GM18858 (cell line): Measurements from ENCODE around the gene DAAM1.
A peak's percentile ranks its signal among the peaks of the same experiment; 100 is the strongest.

Experiments used
- ATAC-seq: cut with Tn5 transposase; IDR thresholded peaks from one replicate; pipeline ENCODE4 v1.9.1; 2021; ENCODE audit not compliant: unreplicated experiment

DAAM1 gene

GRCh38 chr14:59358784-59359183, 170.3 kb downstream of the DAAM1 start:
- no peak for ATAC-seq

- ATAC-seq: no peak
Measured at GRCh38 chr14:59359431-59360124, 171.1 kb downstream of the DAAM1 start.

GRCh38 chr14:59360233-59360632, 171.8 kb downstream of the DAAM1 start:
- no peak for ATAC-seq

GRCh38 chr14:59360923-59361794, 172.7 kb downstream of the DAAM1 start:
- no peak for ATAC-seq

GRCh38 chr14:59362513-59362912, 174.0 kb downstream of the DAAM1 start:
- no peak for ATAC-seq

GRCh38 chr14:59363531-59364226, 175.2 kb downstream of the DAAM1 start:
- ATAC-seq: no peak

GRCh38 chr14:59370158-59370742, 181.8 kb downstream of the DAAM1 start:
- ATAC-seq: no peak

GRCh38 chr14:59371771-59372170, 183.3 kb downstream of the DAAM1 start:
- ATAC-seq: no peak

GRCh38 chr14:59374048-59374447, 185.6 kb downstream of the DAAM1 start:
- ATAC-seq: no peak

GRCh38 chr14:59376686-59377085, 188.2 kb downstream of the DAAM1 start:
- peak; percentile 68 for ATAC-seq

GRCh38 chr14:59377491-59377890, 189.0 kb downstream of the DAAM1 start:
- ATAC-seq: no peak

- no peak for ATAC-seq
Measured at GRCh38 chr14:59377991-59378601, 189.6 kb downstream of the DAAM1 start.

- ATAC-seq: no peak
Measured at GRCh38 chr14:59389936-59390335, 201.5 kb downstream of the DAAM1 start.

- ATAC-seq: no peak
Measured at GRCh38 chr14:59391388-59391787, 202.9 kb downstream of the DAAM1 start.

- no peak for ATAC-seq
Measured at GRCh38 chr14:59394268-59394667, 205.8 kb downstream of the DAAM1 start.

- no peak for ATAC-seq
Measured at GRCh38 chr14:59395672-59396071, 207.2 kb downstream of the DAAM1 start.

GRCh38 chr14:59398841-59399240, 210.4 kb downstream of the DAAM1 start:
- ATAC-seq: no peak

GRCh38 chr14:59406454-59407245, 218.2 kb downstream of the DAAM1 start:
- ATAC-seq: no peak

- no peak for ATAC-seq
Measured at GRCh38 chr14:59407246-59408010, 219.0 kb downstream of the DAAM1 start.
